GM23248 (cell line): ENCODE results near the gene CBS.

Experiments
- EZH2 ChIP-seq: fragments of 200-600 bp; sonication (generic); IDR thresholded peaks from 2 replicates; pipeline ENCODE4 v1.6.1; 2018; ENCODE audit warnings: antibody characterized with exemption, mild to moderate bottlenecking; ENCODE audit not compliant: insufficient read depth, poor library complexity, severe bottlenecking
- EZH2phosphoT487 ChIP-seq: fragments of 200-600 bp; sonication (generic); IDR thresholded peaks from 2 replicates; pipeline ENCODE4 v1.6.1; 2018; ENCODE audit warnings: antibody characterized with exemption, moderate library complexity, mild to moderate bottlenecking, low read depth; ENCODE audit not compliant: insufficient read depth

DNA sequence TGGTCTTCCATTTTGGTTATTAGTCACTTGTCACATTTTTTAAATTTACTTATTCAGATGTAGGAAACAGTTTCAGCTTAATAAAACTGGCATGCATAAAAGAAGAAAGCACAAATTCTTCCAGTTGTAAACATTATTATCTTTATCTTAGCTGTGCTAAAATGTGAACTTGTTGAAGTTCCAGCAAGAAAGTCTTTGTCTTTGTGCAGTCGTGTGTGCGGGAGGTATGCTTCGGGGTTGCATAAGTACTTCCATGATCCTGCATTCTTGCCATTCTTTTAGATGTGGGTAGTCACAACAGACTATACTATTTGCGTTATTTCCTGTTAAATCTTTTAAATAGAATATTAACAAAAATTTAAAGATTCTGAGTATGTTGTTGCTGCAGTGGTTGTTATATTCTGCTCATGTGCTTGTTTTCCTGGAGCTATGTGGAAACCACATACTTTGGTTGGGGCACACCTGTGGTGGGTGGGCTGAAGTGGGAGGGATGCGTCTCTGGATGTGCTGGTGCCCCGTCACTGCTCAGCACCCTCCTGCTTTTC lies 49.9 kb downstream of the CBS start:
- no peak for TF ChIP-seq EZH2
- TF ChIP-seq EZH2phosphoT487 = no peak
